Central memory CD8-positive, alpha-beta T cell (primary cell): ENCODE results near the gene HOXA10.
A peak's percentile ranks its signal among the peaks of the same experiment; 100 is the strongest.

ENCODE experiments used
- ATAC-seq: fragments of 150-1000 bp; cut with Tn5 transposase; replicated peaks from 2 replicates; pipeline ENCODE4 v1.10.0; 2022; ENCODE audit warnings: mild to moderate bottlenecking, moderate FRiP score, moderate number of reproducible peaks; ENCODE audit not compliant: poor library complexity, severe bottlenecking; ENCODE audit errors: extremely low read depth
- DNase-seq, 2 donors: peaks; one replicate each; pipeline ENCODE4 v3.0.0; 2021; ENCODE audit warnings: low spot score in 2 of 2
- H3K27ac Mint-ChIP-seq: one replicate; pipeline ENCODE4 v1.8.0; 2022; ENCODE audit warnings: low read depth, mild to moderate bottlenecking, moderate library complexity, mixed read lengths
- H3K27me3 Mint-ChIP-seq: one replicate; pipeline ENCODE4 v1.8.0; 2022; ENCODE audit warnings: mixed read lengths
- H3K36me3 Mint-ChIP-seq: one replicate; pipeline ENCODE4 v1.8.0; 2022; ENCODE audit warnings: mild to moderate bottlenecking, moderate library complexity, mixed read lengths; ENCODE audit not compliant: insufficient read depth
- H3K4me1 Mint-ChIP-seq: one replicate; pipeline ENCODE4 v1.8.0; 2022; ENCODE audit warnings: mixed read lengths
- H3K4me3 Mint-ChIP-seq: one replicate; pipeline ENCODE4 v1.8.0; 2022; ENCODE audit warnings: mild to moderate bottlenecking, moderate library complexity, mixed read lengths
- H3K9me3 Mint-ChIP-seq: one replicate; pipeline ENCODE4 v1.8.0; 2022; ENCODE audit warnings: mixed read lengths

The HOXA10 gene

DNA sequence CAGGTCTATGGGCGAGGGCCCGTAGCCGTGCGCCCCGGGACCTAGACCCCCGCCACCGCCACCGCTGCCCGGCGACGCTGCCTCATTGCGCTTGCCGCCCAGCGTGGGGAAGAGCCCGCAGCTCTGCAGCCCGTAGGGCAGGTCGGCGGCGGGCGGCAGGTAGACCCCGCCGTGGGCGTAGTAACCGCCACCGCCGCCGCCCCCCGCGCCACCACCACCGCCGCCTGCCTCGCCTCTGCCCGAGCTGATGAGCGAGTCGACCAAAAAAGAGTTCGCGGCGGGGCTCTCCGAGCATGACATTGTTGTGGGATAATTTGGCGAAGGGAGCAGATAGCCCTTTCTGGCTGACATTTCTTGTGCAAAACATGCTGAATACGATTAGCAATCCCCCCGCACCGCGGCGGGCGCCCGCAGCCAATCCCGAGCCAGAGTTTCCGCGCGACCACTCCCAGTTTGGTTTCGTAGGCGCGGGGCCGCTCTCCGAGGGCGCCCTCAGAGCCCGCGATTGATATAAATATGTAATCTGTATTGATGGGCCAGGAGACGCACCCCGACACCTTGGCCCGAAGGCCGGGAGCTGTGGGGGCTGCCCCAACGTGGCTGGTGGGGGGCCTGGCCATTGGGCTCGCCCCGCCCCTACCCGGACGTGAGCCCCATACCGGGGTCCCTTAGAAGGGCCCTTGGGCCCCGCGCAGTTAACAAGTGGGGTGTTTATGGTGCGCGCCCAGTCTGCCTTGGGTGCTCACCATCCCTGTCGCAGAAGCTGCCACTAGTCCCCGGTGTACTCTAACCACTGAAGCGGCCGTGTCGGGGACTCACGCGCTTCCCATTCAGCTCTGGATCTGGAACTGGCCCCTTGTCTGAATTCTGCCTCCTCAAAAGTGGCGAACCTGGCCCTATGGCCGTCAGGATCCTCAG lies at the start of gene HOXA10:
Gene HOXA10 (minus strand): TSS at position 365 of the 918 bp plus-strand sequence. CDS start 14 bp downstream, at position 351.
- H3K27me3 Mint-ChIP-seq: peaks cover 74% of the 10 kb centered on the region
- DNase-seq (no peak), ATAC-seq (no peak)
- H3K36me3 Mint-ChIP-seq: peaks cover 17% of the 10 kb centered on the region
- peak within 1 kb of the TSS; percentile 69 for H3K4me3 Mint-ChIP-seq
- H3K4me1 Mint-ChIP-seq: peaks cover 14% of the 10 kb centered on the region
- no peaks in the 10 kb centered on the region for H3K9me3 Mint-ChIP-seq
- no peak within 1 kb of the TSS for H3K27ac Mint-ChIP-seq

DNA sequence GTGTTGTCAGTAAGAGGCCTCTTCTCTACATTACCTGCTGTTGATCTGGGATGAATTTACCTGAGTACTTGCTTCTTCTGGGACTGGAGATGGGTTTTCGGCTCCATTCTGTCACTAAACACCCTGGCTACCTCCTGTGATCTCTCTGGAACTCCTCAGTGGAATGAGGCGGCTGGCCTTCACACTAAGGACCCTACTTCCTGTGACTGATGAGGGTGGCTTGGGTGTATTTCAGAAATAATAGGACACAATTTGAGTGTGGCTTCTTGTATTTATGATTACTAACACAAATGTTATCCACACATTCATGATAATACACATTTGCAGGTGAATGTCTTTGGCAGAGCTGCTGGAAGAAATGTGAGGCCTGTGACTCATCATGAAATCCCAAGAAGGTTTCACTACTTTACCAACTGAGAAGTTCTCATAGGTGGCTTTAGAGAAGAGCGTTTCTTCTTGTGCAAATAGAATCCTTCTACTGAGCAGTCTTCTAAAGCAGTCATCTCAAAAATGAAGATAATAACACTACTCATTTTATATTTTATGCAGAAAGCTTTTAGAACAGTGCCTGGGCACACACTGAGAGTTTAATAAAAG lies 47.2 kb upstream of the HOXA10 start:
- no peak for DNase-seq
- Mint-ChIP-seq H3K36me3 (no peaks in the 10 kb centered on the region), H3K27ac (no peak overlapping the region), H3K4me3 (no peak overlapping the region), H3K9me3 (no peaks in the 10 kb centered on the region), H3K4me1 (no peaks in the 10 kb centered on the region), H3K27me3 (peaks cover 88% of the 10 kb centered on the region)
- no peak for ATAC-seq

DNA sequence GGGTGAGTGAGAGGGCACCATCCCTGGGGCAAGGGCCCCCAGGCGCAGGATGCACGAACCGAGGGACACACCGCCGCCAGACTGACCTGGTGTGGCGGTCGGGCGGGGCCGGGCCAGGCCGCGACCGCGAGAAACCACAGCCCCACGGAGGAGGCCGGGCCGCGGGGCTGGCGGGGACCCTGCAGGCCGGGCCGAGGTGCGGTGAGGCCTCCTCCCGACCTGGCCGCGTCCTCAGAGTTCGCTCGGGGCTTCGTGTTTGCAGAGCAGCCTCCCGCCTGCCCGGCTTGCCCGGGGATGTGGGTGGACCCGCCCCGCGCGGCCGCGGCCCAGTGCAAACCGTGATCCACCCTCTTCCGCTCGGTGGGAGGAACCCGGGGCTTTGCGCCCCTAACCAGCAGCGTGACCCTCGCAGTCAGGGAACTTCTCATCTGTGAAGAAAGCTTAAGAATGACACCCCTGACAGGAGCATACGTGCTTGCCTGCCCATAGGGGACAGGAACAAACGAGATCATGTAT lies 46.4 kb upstream of the HOXA10 start:
- ATAC-seq: no peak
- Mint-ChIP-seq H3K27me3 (peaks cover 94% of the 10 kb centered on the region), H3K4me3 (no peak overlapping the region), H3K36me3 (no peaks in the 10 kb centered on the region), H3K4me1 (no peaks in the 10 kb centered on the region), H3K9me3 (no peaks in the 10 kb centered on the region), H3K27ac (no peak overlapping the region)
- no peak for DNase-seq

DNA sequence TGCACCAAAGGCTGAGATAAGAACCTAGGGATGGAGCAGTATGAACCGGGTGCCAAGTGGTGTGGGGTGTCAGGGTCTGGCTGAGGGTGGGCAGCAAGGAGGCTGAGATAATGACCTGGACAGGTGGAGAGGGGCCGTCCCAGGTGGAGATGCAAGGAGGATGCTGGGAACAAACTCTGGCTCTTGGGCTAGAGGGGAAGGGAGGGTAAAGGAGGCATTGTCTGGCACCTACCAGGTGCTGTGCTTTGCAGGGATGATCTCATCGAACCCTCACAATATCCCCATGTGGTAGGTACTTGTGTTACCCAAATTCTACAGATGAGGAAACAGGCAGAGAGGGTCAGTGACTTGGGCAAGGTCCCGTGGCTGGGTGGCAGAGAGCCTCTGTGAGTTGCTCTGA lies 45.7 kb upstream of the HOXA10 start:
- no peaks in the 10 kb centered on the region for H3K9me3 Mint-ChIP-seq
- peak overlapping the region; percentile 33 for H3K4me3 Mint-ChIP-seq
- no peaks in the 10 kb centered on the region for H3K4me1 Mint-ChIP-seq
- H3K27me3 Mint-ChIP-seq: peaks cover 94% of the 10 kb centered on the region
- no peaks in the 10 kb centered on the region for H3K36me3 Mint-ChIP-seq
- no peak for ATAC-seq
- no peak overlapping the region for H3K27ac Mint-ChIP-seq
- no peak for DNase-seq

- Mint-ChIP-seq H3K27ac (no peak overlapping the region), H3K4me1 (no peaks in the 10 kb centered on the region), H3K27me3 (peaks cover 93% of the 10 kb centered on the region), H3K9me3 (no peaks in the 10 kb centered on the region), H3K4me3 (no peak overlapping the region), H3K36me3 (no peaks in the 10 kb centered on the region)
- ATAC-seq (no peak), DNase-seq (no peak)
Observed at GRCh38 chr7:27217951-27218350, 43.8 kb upstream of the HOXA10 start.

- no peak for ATAC-seq
- peaks cover 95% of the 10 kb centered on the region for H3K27me3 Mint-ChIP-seq
- no peak overlapping the region for H3K4me3 Mint-ChIP-seq
- no peak overlapping the region for H3K27ac Mint-ChIP-seq
- no peaks in the 10 kb centered on the region for H3K9me3 Mint-ChIP-seq
- peaks cover 4% of the 10 kb centered on the region for H3K4me1 Mint-ChIP-seq
- DNase-seq: no peak
- H3K36me3 Mint-ChIP-seq: no peaks in the 10 kb centered on the region
Observed at GRCh38 chr7:27215356-27215755, 41.2 kb upstream of the HOXA10 start.

DNA sequence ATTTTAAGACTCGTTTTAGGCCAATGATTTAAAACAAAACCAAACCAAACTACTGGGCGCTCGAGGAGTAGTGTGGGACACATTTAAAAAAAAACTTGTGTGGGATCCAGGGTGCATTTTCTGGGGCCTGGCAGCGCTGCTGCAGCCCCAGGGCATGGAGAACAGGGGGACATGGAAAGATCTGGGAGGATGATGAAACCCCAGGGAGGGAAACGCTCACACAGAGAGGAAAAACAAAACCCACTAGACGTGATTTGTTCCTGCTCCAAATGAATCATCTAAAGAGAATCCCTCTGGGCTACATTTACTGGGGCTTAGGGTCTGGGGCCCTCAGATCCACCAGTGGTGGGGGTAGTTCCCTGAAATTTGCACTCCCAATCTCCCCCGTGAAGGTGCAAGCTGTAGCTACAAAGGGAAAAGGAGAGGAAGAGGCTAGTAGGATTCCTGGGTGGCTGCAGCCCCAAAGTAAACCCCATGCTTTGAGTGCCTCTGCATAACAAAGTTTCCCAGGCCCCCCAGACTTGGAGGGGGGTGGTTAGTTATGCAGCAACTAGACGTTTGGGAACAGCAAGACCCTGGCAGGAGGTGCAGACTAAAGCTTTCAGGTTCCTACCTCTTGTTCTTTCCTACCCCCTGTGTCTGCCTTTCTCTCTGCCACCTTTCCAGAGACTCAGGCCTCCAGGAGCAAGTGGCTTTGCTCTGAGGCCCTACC lies 40.3 kb upstream of the HOXA10 start:
- Mint-ChIP-seq H3K4me1 (peaks cover 10% of the 10 kb centered on the region), H3K27ac (no peak overlapping the region), H3K27me3 (peaks cover 97% of the 10 kb centered on the region), H3K4me3 (no peak overlapping the region), H3K36me3 (no peaks in the 10 kb centered on the region), H3K9me3 (no peaks in the 10 kb centered on the region)
- DNase-seq (no peak), ATAC-seq (no peak)

GRCh38 chr7:27213433-27214238 lies 39.5 kb upstream of the HOXA10 start:
- Mint-ChIP-seq H3K27ac (no peak overlapping the region), H3K4me3 (no peak overlapping the region), H3K9me3 (no peaks in the 10 kb centered on the region), H3K36me3 (no peaks in the 10 kb centered on the region), H3K4me1 (peaks cover 10% of the 10 kb centered on the region), H3K27me3 (peaks cover 97% of the 10 kb centered on the region)
- ATAC-seq (no peak), DNase-seq (no peak)

- H3K4me3 Mint-ChIP-seq: no peak overlapping the region
- ATAC-seq: no peak
- peaks cover 10% of the 10 kb centered on the region for H3K4me1 Mint-ChIP-seq
- H3K36me3 Mint-ChIP-seq: no peaks in the 10 kb centered on the region
- no peaks in the 10 kb centered on the region for H3K9me3 Mint-ChIP-seq
- no peak overlapping the region for H3K27ac Mint-ChIP-seq
- no peak for DNase-seq
- peaks cover 98% of the 10 kb centered on the region for H3K27me3 Mint-ChIP-seq
Observed at GRCh38 chr7:27212497-27213432, 38.6 kb upstream of the HOXA10 start.

DNA sequence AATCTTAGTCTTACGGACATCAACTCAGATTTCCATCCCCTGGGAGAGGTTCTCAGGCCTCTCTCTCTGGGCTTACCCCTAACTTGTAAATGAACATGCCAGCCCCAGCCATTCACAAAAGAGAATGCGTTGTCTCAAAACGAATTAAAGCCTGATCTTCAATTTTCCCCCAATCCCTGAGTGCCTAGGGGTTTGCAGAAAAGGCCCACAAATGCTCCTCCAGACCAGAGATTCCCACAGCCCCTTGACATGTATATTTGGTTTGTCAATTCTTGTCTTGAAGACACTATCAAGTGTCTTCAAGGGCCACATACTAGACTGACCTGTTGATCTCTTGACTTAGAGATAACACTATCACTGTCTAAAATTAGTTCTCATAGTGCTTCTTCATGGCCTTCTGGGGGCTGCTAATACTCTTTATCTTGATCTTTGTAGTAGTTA lies 37.7 kb upstream of the HOXA10 start:
- Mint-ChIP-seq H3K36me3 (no peaks in the 10 kb centered on the region), H3K9me3 (no peaks in the 10 kb centered on the region), H3K4me3 (no peak overlapping the region), H3K4me1 (peaks cover 10% of the 10 kb centered on the region), H3K27ac (no peak overlapping the region), H3K27me3 (peaks cover 98% of the 10 kb centered on the region)
- ATAC-seq: no peak
- no peak for DNase-seq

DNA sequence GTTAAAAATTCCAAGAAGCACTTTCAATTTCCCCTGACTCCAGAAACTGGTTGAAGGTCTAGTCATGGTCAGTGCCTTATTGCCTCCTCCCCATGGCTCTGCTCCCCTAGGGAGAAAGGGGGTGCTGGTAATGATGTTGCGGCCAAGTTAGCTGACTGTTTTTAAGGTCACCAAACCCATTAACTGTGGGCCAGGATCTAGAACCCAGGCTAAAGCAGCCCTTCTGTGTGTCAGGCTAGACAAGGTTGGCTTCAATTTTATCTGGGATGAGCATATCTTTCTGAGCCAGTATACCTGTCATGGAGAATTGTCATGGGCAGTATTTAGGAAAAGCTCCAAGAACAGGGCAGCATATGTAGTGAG lies 36.9 kb upstream of the HOXA10 start:
- Mint-ChIP-seq H3K27ac (no peak overlapping the region), H3K4me1 (peaks cover 10% of the 10 kb centered on the region), H3K36me3 (peaks cover under 1% of the 10 kb centered on the region), H3K4me3 (no peak overlapping the region), H3K9me3 (no peaks in the 10 kb centered on the region), H3K27me3 (peaks cover 98% of the 10 kb centered on the region)
- DNase-seq (no peak), ATAC-seq (no peak)
